Lower leg skin (tissue), 3 donors: ENCODE measurements around the gene TSPAN32.

Experiments
- CTCF ChIP-seq, 3 donors: fragments of 450-650 bp; IDR thresholded peaks; one replicate each; pipeline ENCODE4 v1.5.1; 2016; ENCODE audit warnings: antibody characterized with exemption in 3 of 3, mild to moderate bottlenecking in 3 of 3, moderate library complexity in 2 of 3
- POLR2A ChIP-seq, 2 donors: fragments of 450-650 bp; IDR thresholded peaks; one replicate each; pipeline ENCODE4 v1.6.1; 2016 to 2017; ENCODE audit warnings: antibody characterized with exemption in 2 of 2, mild to moderate bottlenecking in 1 of 2, moderate library complexity in 1 of 2

GRCh38 chr11:2295971-2296912 is 5.6 kb upstream of the TSPAN32 start:
- TF ChIP-seq CTCF (IDR thresholded peaks at IDR 0.05): no peak
- TF ChIP-seq POLR2A (IDR thresholded peaks at IDR 0.05): no peak
